ENCODE measurements around the gene KAT5. TPM values are rescaled to one million over a fixed set of nuclear protein-coding genes. Genes with fewer than 3 reads are reported as not detected.

The KAT5 gene
- total and polyA plus RNA-seq, 2 of the 13 experiments (the other 11 are each of a cell fraction or from before 2014, with no cell fraction given) = 35.2 to 48.3 TPM

DNA sequence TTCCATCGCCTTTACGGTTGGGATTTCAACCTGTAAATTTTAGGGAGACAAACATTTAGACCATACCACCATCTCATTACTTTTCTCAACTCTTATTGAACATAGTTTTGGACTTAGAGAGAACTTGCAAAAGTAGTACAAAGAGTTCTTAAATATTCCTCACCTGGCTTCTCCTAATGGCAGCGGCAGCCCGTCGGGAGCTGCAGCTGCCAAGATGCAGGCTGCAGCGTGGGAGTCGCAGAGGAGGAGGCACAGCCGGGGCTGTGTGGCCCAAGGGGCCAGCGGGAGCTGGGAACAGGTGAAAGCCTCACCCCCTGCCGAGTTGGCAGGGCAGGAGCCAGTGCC, 31.6 kb downstream of the KAT5 start (continued):
- TF ChIP-seq, protein P1, sequence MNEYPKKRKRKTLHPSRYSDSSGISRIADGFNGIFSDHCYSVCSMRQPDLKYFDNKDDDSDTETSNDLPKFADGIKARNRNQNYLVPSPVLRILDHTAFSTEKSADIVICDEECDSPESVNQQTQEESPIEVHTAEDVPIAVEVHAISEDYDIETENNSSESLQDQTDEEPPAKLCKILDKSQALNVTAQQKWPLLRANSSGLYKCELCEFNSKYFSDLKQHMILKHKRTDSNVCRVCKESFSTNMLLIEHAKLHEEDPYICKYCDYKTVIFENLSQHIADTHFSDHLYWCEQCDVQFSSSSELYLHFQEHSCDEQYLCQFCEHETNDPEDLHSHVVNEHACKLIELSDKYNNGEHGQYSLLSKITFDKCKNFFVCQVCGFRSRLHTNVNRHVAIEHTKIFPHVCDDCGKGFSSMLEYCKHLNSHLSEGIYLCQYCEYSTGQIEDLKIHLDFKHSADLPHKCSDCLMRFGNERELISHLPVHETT (CRISPR knock-in tag; conservative IDR thresholded peaks at IDR 0.05) = no peak
- TF ChIP-seq, protein P2, sequence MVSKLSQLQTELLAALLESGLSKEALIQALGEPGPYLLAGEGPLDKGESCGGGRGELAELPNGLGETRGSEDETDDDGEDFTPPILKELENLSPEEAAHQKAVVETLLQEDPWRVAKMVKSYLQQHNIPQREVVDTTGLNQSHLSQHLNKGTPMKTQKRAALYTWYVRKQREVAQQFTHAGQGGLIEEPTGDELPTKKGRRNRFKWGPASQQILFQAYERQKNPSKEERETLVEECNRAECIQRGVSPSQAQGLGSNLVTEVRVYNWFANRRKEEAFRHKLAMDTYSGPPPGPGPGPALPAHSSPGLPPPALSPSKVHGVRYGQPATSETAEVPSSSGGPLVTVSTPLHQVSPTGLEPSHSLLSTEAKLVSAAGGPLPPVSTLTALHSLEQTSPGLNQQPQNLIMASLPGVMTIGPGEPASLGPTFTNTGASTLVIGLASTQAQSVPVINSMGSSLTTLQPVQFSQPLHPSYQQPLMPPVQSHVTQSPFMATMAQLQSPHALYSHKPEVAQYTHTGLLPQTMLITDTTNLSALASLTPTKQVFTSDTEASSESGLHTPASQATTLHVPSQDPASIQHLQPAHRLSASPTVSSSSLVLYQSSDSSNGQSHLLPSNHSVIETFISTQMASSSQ (IDR thresholded peaks at IDR 0.05; ENCODE audit: low read depth) = no peak
- TF ChIP-seq, protein P2 (CRISPR knock-in tag; IDR thresholded peaks at IDR 0.05; ENCODE audit: borderline replicate concordance) = no peak
- TF ChIP-seq, protein P3, sequence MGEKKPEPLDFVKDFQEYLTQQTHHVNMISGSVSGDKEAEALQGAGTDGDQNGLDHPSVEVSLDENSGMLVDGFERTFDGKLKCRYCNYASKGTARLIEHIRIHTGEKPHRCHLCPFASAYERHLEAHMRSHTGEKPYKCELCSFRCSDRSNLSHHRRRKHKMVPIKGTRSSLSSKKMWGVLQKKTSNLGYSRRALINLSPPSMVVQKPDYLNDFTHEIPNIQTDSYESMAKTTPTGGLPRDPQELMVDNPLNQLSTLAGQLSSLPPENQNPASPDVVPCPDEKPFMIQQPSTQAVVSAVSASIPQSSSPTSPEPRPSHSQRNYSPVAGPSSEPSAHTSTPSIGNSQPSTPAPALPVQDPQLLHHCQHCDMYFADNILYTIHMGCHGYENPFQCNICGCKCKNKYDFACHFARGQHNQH (CRISPR knock-in tag; IDR thresholded peaks at IDR 0.05) = no peak
- TF ChIP-seq MAFG (CRISPR knock-in tag; IDR thresholded peaks at IDR 0.05) = no peak
- no peak for TF ChIP-seq MAFF (IDR thresholded peaks at IDR 0.05; ENCODE audit: low read depth, low read length)
- no peak for TF ChIP-seq ZNF746 (CRISPR knock-in tag; IDR thresholded peaks at IDR 0.05)
- no peak for TF ChIP-seq ZNF703 (CRISPR knock-in tag; IDR thresholded peaks at IDR 0.05; ENCODE audit: borderline replicate concordance)
- no peak for TF ChIP-seq NFATC3 (CRISPR knock-in tag; IDR thresholded peaks at IDR 0.05)
